WTC11 (cell line): ENCODE results near the gene ATP11A. TPM values are rescaled to one million over a fixed set of nuclear protein-coding genes. Genes with fewer than 3 reads are reported as not detected.

Experiments used
- AFF4 ChIP-seq: sonication (generic); formaldehyde crosslinking; IDR thresholded peaks from 2 replicates; pipeline ENCODE4 v1.8.1; 2023; ENCODE audit warnings: mild to moderate bottlenecking, missing genetic modification reagents, borderline replicate concordance
- ATF2 ChIP-seq: sonication (generic); formaldehyde crosslinking; IDR thresholded peaks from 2 replicates; pipeline ENCODE4 v1.8.1; 2022; ENCODE audit warnings: low read depth, missing genetic modification reagents, borderline replicate concordance
- CDX4 ChIP-seq: fragments of 250-450 bp; sonication (Bioruptor Pico); IDR thresholded peaks from 2 replicates; pipeline ENCODE4 v1.9.0; 2021; ENCODE audit warnings: moderate library complexity, mild to moderate bottlenecking, inconsistent platforms, borderline replicate concordance
- CREB1 ChIP-seq: sonication (generic); formaldehyde crosslinking; IDR thresholded peaks from 2 replicates; pipeline ENCODE4 v1.8.0; 2023; ENCODE audit warnings: mild to moderate bottlenecking, missing genetic modification reagents
- CREM ChIP-seq: sonication (generic); formaldehyde crosslinking; IDR thresholded peaks from 2 replicates; pipeline ENCODE4 v1.8.1; 2022; ENCODE audit warnings: mild to moderate bottlenecking, missing genetic modification reagents, moderate library complexity
- EMX1 ChIP-seq: fragments of 250-450 bp; sonication (Bioruptor Pico); IDR thresholded peaks from 2 replicates; pipeline ENCODE4 v1.8.0; 2021; ENCODE audit warnings: mild to moderate bottlenecking
- ESRRA ChIP-seq: sonication (generic); formaldehyde crosslinking; IDR thresholded peaks from 2 replicates; pipeline ENCODE4 v1.8.1; 2022; ENCODE audit warnings: mild to moderate bottlenecking, missing genetic modification reagents, borderline replicate concordance
- FOXJ3 ChIP-seq: sonication (generic); formaldehyde crosslinking; IDR thresholded peaks from 2 replicates; pipeline ENCODE4 v1.9.0; 2021; ENCODE audit warnings: missing genetic modification reagents, mild to moderate bottlenecking, borderline replicate concordance
- FOXP1 ChIP-seq: sonication (generic); formaldehyde crosslinking; IDR thresholded peaks from 2 replicates; pipeline ENCODE4 v1.8.0; 2022; ENCODE audit warnings: missing genetic modification reagents, mild to moderate bottlenecking, moderate library complexity, borderline replicate concordance
- MLX ChIP-seq: sonication (generic); formaldehyde crosslinking; IDR thresholded peaks from 2 replicates; pipeline ENCODE4 v1.8.1; 2023; ENCODE audit warnings: mild to moderate bottlenecking, missing genetic modification reagents, moderate library complexity
- MXD4 ChIP-seq: fragments of 250-450 bp; sonication (Bioruptor Pico); IDR thresholded peaks from 2 replicates; pipeline ENCODE4 v1.8.0; 2021; ENCODE audit warnings: mild to moderate bottlenecking, moderate library complexity, borderline replicate concordance
- NFE2L1 ChIP-seq: sonication (generic); formaldehyde crosslinking; IDR thresholded peaks from 2 replicates; pipeline ENCODE4 v1.8.1; 2023; ENCODE audit warnings: missing genetic modification reagents
- NR2C2 ChIP-seq: sonication (generic); formaldehyde crosslinking; IDR thresholded peaks from 2 replicates; pipeline ENCODE4 v1.8.0; 2022; ENCODE audit warnings: mild to moderate bottlenecking, missing genetic modification reagents
- PRDM15 ChIP-seq: sonication (generic); formaldehyde crosslinking; IDR thresholded peaks from 2 replicates; pipeline ENCODE4 v1.8.0; 2022; ENCODE audit warnings: missing genetic modification reagents
- TCF7 ChIP-seq: sonication (generic); formaldehyde crosslinking; IDR thresholded peaks from 2 replicates; pipeline ENCODE4 v1.8.0; 2022; ENCODE audit warnings: mild to moderate bottlenecking, low read depth, missing genetic modification reagents, moderate library complexity
- TP53 ChIP-seq: sonication (generic); formaldehyde crosslinking; IDR thresholded peaks from 2 replicates; pipeline ENCODE4 v1.8.1; 2023; ENCODE audit warnings: mild to moderate bottlenecking, missing genetic modification reagents
- ZNF121 ChIP-seq: sonication (generic); formaldehyde crosslinking; IDR thresholded peaks from 2 replicates; pipeline ENCODE4 v1.8.0; 2023; ENCODE audit warnings: missing genetic modification reagents
- ZNF263 ChIP-seq: sonication (generic); formaldehyde crosslinking; IDR thresholded peaks from 2 replicates; pipeline ENCODE4 v1.8.1; 2022; ENCODE audit warnings: low read depth, mild to moderate bottlenecking, moderate library complexity, missing genetic modification reagents
- ZNF416 ChIP-seq: fragments of 250-450 bp; sonication (Bioruptor Pico); IDR thresholded peaks from 2 replicates; pipeline ENCODE4 v1.9.0; 2021; ENCODE audit warnings: mild to moderate bottlenecking, inconsistent platforms
- ZNF532 ChIP-seq: fragments of 250-450 bp; sonication (Bioruptor Pico); IDR thresholded peaks from 2 replicates; pipeline ENCODE4 v1.9.0; 2021; ENCODE audit warnings: mild to moderate bottlenecking, borderline replicate concordance
- ZSCAN18 ChIP-seq: fragments of 250-450 bp; sonication (Bioruptor Pico); IDR thresholded peaks from 2 replicates; pipeline ENCODE4 v2.1.2; 2022; ENCODE audit warnings: mild to moderate bottlenecking, moderate library complexity
- total RNA-seq: library from RNA; stranded (reverse); gene quantifications from 3 replicates; pipeline ENCODE4 v1.2.3, GENCODE V29; 2021

Gene ATP11A
- total RNA-seq, 1 experiment from 2014 or later: 100 TPM

GRCh38 chr13:112891477-112892401 lies 201.9 kb downstream of the ATP11A start (continued):
- TF ChIP-seq ATF2 (CRISPR knock-in tag) (no peak), ZNF263 (no peak), PRDM15 (CRISPR knock-in tag) (no peak), FOXP1 (CRISPR knock-in tag) (0 out of 2 replicates have a peak, but pooled peaks have one; percentile 31), CDX4 (CRISPR knock-in tag) (no peak), MLX (no peak), EMX1 (CRISPR knock-in tag) (no peak), FOXJ3 (CRISPR knock-in tag) (no peak), TCF7 (no peak), ESRRA (CRISPR knock-in tag) (no peak), ZNF416 (CRISPR knock-in tag) (no peak), AFF4 (CRISPR knock-in tag) (no peak), ZNF121 (CRISPR knock-in tag) (peak; percentile 74; the same call in 1 of the 2 replicates), NR2C2 (CRISPR knock-in tag) (no peak), ZSCAN18 (no peak), MXD4 (CRISPR knock-in tag) (no peak), ZNF532 (CRISPR knock-in tag) (no peak), CREB1 (CRISPR knock-in tag) (0 out of 2 replicates have a peak, but pooled peaks have one; percentile 66), NFE2L1 (CRISPR knock-in tag) (peak; percentile 55; the same call in 1 of the 2 replicates), CREM (CRISPR knock-in tag) (peak; percentile 87; the same call in 1 of the 2 replicates), TP53 (CRISPR knock-in tag) (peak; percentile 61; the same call in 1 of the 2 replicates)
